OCI-LY1 (cell line): ENCODE results near the gene GFM1.

ENCODE experiments used
- H2AFZ ChIP-seq: fragments of 200-600 bp; sonication (generic), shearing (Covaris generic); 2 replicates; pipeline ENCODE4 v1.6.0; 2014; ENCODE audit warnings: antibody characterized with exemption, mild to moderate bottlenecking, low read length
- H3F3A ChIP-seq: fragments of 200-600 bp; sonication (generic), shearing (Covaris generic); 2 replicates; pipeline ENCODE4 v1.6.0; 2014; ENCODE audit warnings: mild to moderate bottlenecking, antibody characterized with exemption, low read length, moderate library complexity; ENCODE audit not compliant: insufficient read depth
- H3K27ac ChIP-seq: fragments of 200-600 bp; sonication (generic); 2 replicates; pipeline ENCODE4 v1.5.1; 2014; ENCODE audit warnings: low read length, mixed run types, mild to moderate bottlenecking, low read depth; ENCODE audit not compliant: poor library complexity, severe bottlenecking
- H3K27me3 ChIP-seq: fragments of 200-600 bp; sonication (generic); 2 replicates; pipeline ENCODE4 v1.6.0; 2014; ENCODE audit warnings: antibody characterized with exemption, mild to moderate bottlenecking, low read length, moderate library complexity; ENCODE audit not compliant: insufficient read depth
- H3K36me3 ChIP-seq: fragments of 200-600 bp; sonication (generic); 2 replicates; pipeline ENCODE4 v1.6.1; 2014; ENCODE audit warnings: mild to moderate bottlenecking, antibody characterized with exemption, low read length, moderate library complexity, mixed read lengths; ENCODE audit not compliant: insufficient read depth
- H3K4me1 ChIP-seq: fragments of 200-600 bp; sonication (generic); 2 replicates; pipeline ENCODE4 v1.5.1; 2014; ENCODE audit warnings: mild to moderate bottlenecking, low read length, moderate library complexity; ENCODE audit not compliant: insufficient read depth, severe bottlenecking
- H3K4me2 ChIP-seq: fragments of 200-600 bp; sonication (generic), shearing (Covaris generic); 2 replicates; pipeline ENCODE4 v1.6.1; 2014; ENCODE audit warnings: low read length
- H3K4me3 ChIP-seq: fragments of 200-600 bp; sonication (generic); 2 replicates; pipeline ENCODE4 v1.5.1; 2014; ENCODE audit warnings: low read length, low read depth, mild to moderate bottlenecking, mixed read lengths; ENCODE audit not compliant: poor library complexity, severe bottlenecking
- H3K79me2 ChIP-seq: fragments of 200-600 bp; shearing (Covaris generic); 2 replicates; pipeline ENCODE4 v1.6.1; 2016; ENCODE audit warnings: mixed run types, low read length, mixed read lengths; ENCODE audit not compliant: insufficient read depth
- H3K9ac ChIP-seq: fragments of 200-600 bp; sonication (generic), shearing (Covaris generic); 2 replicates; pipeline ENCODE4 v1.6.1; 2014; ENCODE audit warnings: mild to moderate bottlenecking, low read length, mixed read lengths
- H3K9me2 ChIP-seq: fragments of 200-600 bp; sonication (generic), shearing (Covaris generic); 2 replicates; pipeline ENCODE4 v1.6.1; 2014; ENCODE audit warnings: low read depth, mild to moderate bottlenecking, low read length, mixed read lengths
- H3K9me3 ChIP-seq: fragments of 200-600 bp; shearing (Covaris generic); 2 replicates; pipeline ENCODE4 v1.6.1; 2014; ENCODE audit warnings: low read length, mixed read lengths
- H4K20me1 ChIP-seq: fragments of 200-600 bp; sonication (generic), shearing (Covaris generic); 2 replicates; pipeline ENCODE4 v1.6.0; 2016; ENCODE audit warnings: mild to moderate bottlenecking, low read length; ENCODE audit not compliant: insufficient read depth
- EZH2 ChIP-seq: fragments of 200-600 bp; sonication (generic), shearing (Covaris generic); IDR thresholded peaks from 2 replicates; pipeline ENCODE4 v1.8.0; 2017; ENCODE audit warnings: borderline replicate concordance, mixed run types, mild to moderate bottlenecking, antibody characterized with exemption, low read length, moderate library complexity, mixed read lengths
- TF ChIP-seq, protein P1 (sequence below): fragments of 200-600 bp; sonication (generic), shearing (Covaris generic); IDR thresholded peaks from 2 replicates; pipeline ENCODE4 v1.5.1; 2017; ENCODE audit warnings: mild to moderate bottlenecking, antibody characterized with exemption, low read length, moderate library complexity, mixed read lengths

Gene GFM1

GRCh38 chr3:158737976-158738615 is 93.8 kb downstream of the GFM1 start:
- no peak overlapping the region for H3K9ac ChIP-seq
- no peak overlapping the region for H3K4me3 ChIP-seq
- no peak overlapping the region for H3K4me2 ChIP-seq

DNA sequence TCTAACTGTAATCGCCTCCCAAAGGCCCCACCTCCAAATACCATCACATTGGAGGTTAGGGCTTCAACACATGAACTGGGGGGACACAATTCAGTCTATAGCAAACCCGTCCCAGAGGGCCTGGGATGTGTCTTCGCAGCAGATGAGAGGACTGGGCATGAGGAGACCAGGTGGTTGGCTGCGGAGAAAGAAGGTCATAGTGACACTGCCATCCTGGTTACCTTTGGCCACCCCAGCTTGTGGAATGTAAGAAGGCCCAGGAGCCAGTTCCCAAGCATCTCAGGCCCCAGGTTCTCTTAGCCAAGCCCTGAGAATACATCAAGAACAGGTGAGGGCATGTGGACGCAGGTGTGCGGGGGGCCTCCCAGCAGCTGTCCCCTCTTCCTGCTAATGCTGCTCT is 94.3 kb downstream of the GFM1 start:
- Histone ChIP-seq H3K36me3 (no peaks in the 10 kb centered on the region), H2AFZ (no peak overlapping the region), H3K79me2 (no peaks in the 10 kb centered on the region), H3K27me3 (no peaks in the 10 kb centered on the region), H3K4me1 (no peaks in the 10 kb centered on the region), H3K4me2 (no peak overlapping the region), H3K9ac (no peak overlapping the region), H3F3A (no peaks in the 10 kb centered on the region), H3K9me2 (no peaks in the 10 kb centered on the region), H3K9me3 (peaks cover 4% of the 10 kb centered on the region), H4K20me1 (no peaks in the 10 kb centered on the region), H3K27ac (no peak overlapping the region), H3K4me3 (no peak overlapping the region)
- TF ChIP-seq, protein P1, sequence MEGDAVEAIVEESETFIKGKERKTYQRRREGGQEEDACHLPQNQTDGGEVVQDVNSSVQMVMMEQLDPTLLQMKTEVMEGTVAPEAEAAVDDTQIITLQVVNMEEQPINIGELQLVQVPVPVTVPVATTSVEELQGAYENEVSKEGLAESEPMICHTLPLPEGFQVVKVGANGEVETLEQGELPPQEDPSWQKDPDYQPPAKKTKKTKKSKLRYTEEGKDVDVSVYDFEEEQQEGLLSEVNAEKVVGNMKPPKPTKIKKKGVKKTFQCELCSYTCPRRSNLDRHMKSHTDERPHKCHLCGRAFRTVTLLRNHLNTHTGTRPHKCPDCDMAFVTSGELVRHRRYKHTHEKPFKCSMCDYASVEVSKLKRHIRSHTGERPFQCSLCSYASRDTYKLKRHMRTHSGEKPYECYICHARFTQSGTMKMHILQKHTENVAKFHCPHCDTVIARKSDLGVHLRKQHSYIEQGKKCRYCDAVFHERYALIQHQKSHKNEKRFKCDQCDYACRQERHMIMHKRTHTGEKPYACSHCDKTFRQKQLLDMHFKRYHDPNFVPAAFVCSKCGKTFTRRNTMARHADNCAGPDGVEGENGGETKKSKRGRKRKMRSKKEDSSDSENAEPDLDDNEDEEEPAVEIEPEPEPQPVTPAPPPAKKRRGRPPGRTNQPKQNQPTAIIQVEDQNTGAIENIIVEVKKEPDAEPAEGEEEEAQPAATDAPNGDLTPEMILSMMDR = no peak
- no peak for TF ChIP-seq EZH2

More at GRCh38 chr3:158737976-158738615, 93.8 kb downstream of the GFM1 start:
- H3K36me3 ChIP-seq = no peaks in the 10 kb centered on the region
- no peaks in the 10 kb centered on the region for H3K79me2 ChIP-seq
- no peaks in the 10 kb centered on the region for H3K4me1 ChIP-seq
- H3K9me3 ChIP-seq = peaks cover 4% of the 10 kb centered on the region
- no peaks in the 10 kb centered on the region for H3F3A ChIP-seq
- H4K20me1 ChIP-seq = no peaks in the 10 kb centered on the region
- H3K9me2 ChIP-seq = no peaks in the 10 kb centered on the region
- no peak overlapping the region for H2AFZ ChIP-seq
- H3K27me3 ChIP-seq = no peaks in the 10 kb centered on the region
- no peak overlapping the region for H3K27ac ChIP-seq
- TF ChIP-seq EZH2 = no peak
- TF ChIP-seq, protein P1 = no peak

DNA sequence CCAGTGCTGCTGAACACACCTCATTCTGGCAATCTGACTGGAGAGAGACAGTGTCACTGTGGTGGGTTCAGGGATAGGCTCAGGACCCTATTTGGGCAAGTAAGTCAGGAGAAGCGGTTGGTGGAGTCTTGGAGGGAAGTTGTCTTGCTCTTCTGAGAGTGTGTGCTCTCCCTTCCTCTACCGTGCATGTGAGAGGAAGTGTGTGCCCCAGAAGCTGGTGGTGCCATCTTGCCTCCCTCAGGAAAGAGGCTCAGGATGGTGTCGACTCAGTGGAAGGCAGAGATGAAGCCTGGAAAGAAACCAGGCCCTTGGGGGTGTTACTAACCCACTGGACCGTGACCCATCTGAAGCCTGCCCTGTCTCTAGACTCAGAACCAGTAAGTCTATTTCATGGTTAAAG is 94.8 kb downstream of the GFM1 start:
- no peak overlapping the region for H3K9ac ChIP-seq
- no peaks in the 10 kb centered on the region for H4K20me1 ChIP-seq
- H3K4me3 ChIP-seq = no peak overlapping the region
- H3K4me2 ChIP-seq = no peak overlapping the region
- H3K4me1 ChIP-seq = no peaks in the 10 kb centered on the region
- H3F3A ChIP-seq = no peaks in the 10 kb centered on the region
- TF ChIP-seq, protein P1 = no peak
- TF ChIP-seq EZH2 = no peak
- no peak overlapping the region for H2AFZ ChIP-seq
- no peaks in the 10 kb centered on the region for H3K27me3 ChIP-seq
- H3K36me3 ChIP-seq = no peaks in the 10 kb centered on the region
- no peak overlapping the region for H3K27ac ChIP-seq
- no peaks in the 10 kb centered on the region for H3K79me2 ChIP-seq
- H3K9me3 ChIP-seq = peaks cover 4% of the 10 kb centered on the region
- no peaks in the 10 kb centered on the region for H3K9me2 ChIP-seq
